H1 (cell line): Measurements from ENCODE around the gene USP9Y. TPM values are rescaled to one million over a fixed set of nuclear protein-coding genes. Genes with fewer than 3 reads are reported as not detected.

ENCODE experiments used
- CTCF ChIA-PET: fragments of 300-600 bp; sonication (Branson Sonifier 250); formaldehyde crosslinking; loops from one replicate; lab custom pipeline; 2021; ENCODE audit not compliant: partially characterized antibody; lab: Charles Lee
- POLR2A ChIA-PET: fragments of 300-600 bp; sonication (Branson Sonifier 250); formaldehyde crosslinking; loops from one replicate; lab custom pipeline; 2021; ENCODE audit warnings: inconsistent platforms; ENCODE audit not compliant: partially characterized antibody; lab: Charles Lee
- DNase-seq, 2 experiments: peaks; one replicate each; pipeline versions ENCODE4 v3.0.0 to v3.0.0-alpha.2; 2010 to 2022; ENCODE audit warnings: low spot score in 2 of 2, low read depth in 1 of 2, mixed read lengths in 1 of 2
- FAIRE-seq: peaks from 2 replicates; lab custom pipeline; 2011; peaks lifted over from hg19 to GRCh38; lab: Jason Lieb, UNC
- H2AFZ ChIP-seq: 2 replicates; pipeline ENCODE4 v1.8.1; 2012; ENCODE audit warnings: low read length, inconsistent platforms
- H2AK5ac ChIP-seq: 2 replicates; pipeline ENCODE4 v1.6.1; 2013; ENCODE audit warnings: low read depth, low read length
- H2BK120ac ChIP-seq: replicated peaks from 2 replicates; pipeline ENCODE3; 2013; ENCODE audit warnings: low read depth, low read length, inconsistent platforms
- H2BK12ac ChIP-seq: 2 replicates; pipeline ENCODE4 v1.6.1; 2013; ENCODE audit warnings: low read depth, low read length
- H2BK15ac ChIP-seq: 2 replicates; pipeline ENCODE4 v1.6.1; 2013; ENCODE audit warnings: low read length
- H2BK20ac ChIP-seq: 2 replicates; pipeline ENCODE4 v1.6.1; 2013; ENCODE audit warnings: low read length
- H2BK5ac ChIP-seq: 2 replicates; pipeline ENCODE4 v1.6.1; 2013; ENCODE audit warnings: low read depth, low read length
- H3K14ac ChIP-seq: 2 replicates; pipeline ENCODE4 v1.6.1; 2013; ENCODE audit warnings: inconsistent platforms; ENCODE audit not compliant: insufficient read length
- H3K18ac ChIP-seq: 2 replicates; pipeline ENCODE4 v1.6.1; 2013; ENCODE audit warnings: low read length; ENCODE audit errors: extremely low read depth
- H3K23ac ChIP-seq: 2 replicates; pipeline ENCODE4 v1.6.1; 2013; ENCODE audit warnings: inconsistent platforms; ENCODE audit not compliant: insufficient read length
- H3K23me2 ChIP-seq: 2 replicates; pipeline ENCODE4 v1.6.1; 2013; ENCODE audit warnings: low read depth, low read length
- H3K27ac ChIP-seq: 2 replicates; pipeline ENCODE4 v1.6.1; 2011; ENCODE audit warnings: low read depth, low read length, inconsistent platforms
- H3K27me3 ChIP-seq, 4 experiments: replicated peaks in 1 of 4; 1 replicate in 1 of 4; 2 replicates in 3 of 4; pipeline versions ENCODE4 v1.6.1 to v1.8.1; 2011 to 2013; ENCODE audit warnings: low read length in 3 of 4, mild to moderate bottlenecking in 3 of 4, inconsistent platforms in 2 of 4, mixed read lengths in 2 of 4, moderate library complexity in 1 of 4; ENCODE audit not compliant: control insufficient read depth in 3 of 4, insufficient read depth in 3 of 4; ENCODE audit errors: extremely low read depth in 1 of 4
- H3K36me3 ChIP-seq, 4 experiments: 2 replicates each; pipeline versions ENCODE4 v1.6.1 to v1.8.1; 2011 to 2013; ENCODE audit warnings: mild to moderate bottlenecking in 4 of 4, low read length in 3 of 4, moderate library complexity in 2 of 4, control low read depth in 1 of 4, inconsistent platforms in 1 of 4; ENCODE audit not compliant: insufficient read depth in 4 of 4, control insufficient read depth in 2 of 4
- H3K4ac ChIP-seq: replicated peaks from 2 replicates; pipeline ENCODE3; 2013; ENCODE audit warnings: low read length, low read depth, mixed read lengths, inconsistent platforms; ENCODE audit not compliant: insufficient read length
- H3K4me1 ChIP-seq, 4 experiments: replicated peaks in 1 of 4; 1 replicate in 1 of 4; 2 replicates in 3 of 4; pipeline versions ENCODE4 v1.6.1 to v1.8.1; 2011 to 2013; ENCODE audit warnings: low read length in 3 of 4, inconsistent platforms in 2 of 4, mixed read lengths in 1 of 4; ENCODE audit not compliant: insufficient read depth in 4 of 4, control insufficient read depth in 3 of 4
- H3K4me2 ChIP-seq, 2 experiments: 2 replicates each; pipeline versions ENCODE4 v1.6.1 to v1.8.1; 2011 to 2013; ENCODE audit warnings: low read depth in 2 of 2, low read length in 2 of 2, control low read depth in 1 of 2, inconsistent platforms in 1 of 2, mild to moderate bottlenecking in 1 of 2; ENCODE audit not compliant: insufficient read depth in 1 of 2
- H3K4me3 ChIP-seq, 4 experiments: fragments of 200-600, 300-600 bp in 1 of 4; sonication (generic), shearing (Covaris generic), sonication (Bioruptor Twin) in 1 of 4; 2 replicates each; pipeline versions ENCODE4 v1.5.1 to v1.8.1; 2011 to 2016; ENCODE audit warnings: low read length in 4 of 4, low read depth in 3 of 4, control low read depth in 2 of 4, inconsistent platforms in 2 of 4, mild to moderate bottlenecking in 2 of 4, mixed read lengths in 1 of 4, moderate library complexity in 1 of 4; ENCODE audit not compliant: insufficient read depth in 2 of 4; ENCODE audit errors: extremely low read depth in 1 of 4
- H3K56ac ChIP-seq: replicated peaks from 2 replicates; pipeline ENCODE3; 2013; ENCODE audit warnings: low read depth, mild to moderate bottlenecking, mixed read lengths, low read length, inconsistent platforms; ENCODE audit not compliant: insufficient read length
- H3K79me1 ChIP-seq: 2 replicates; pipeline ENCODE4 v1.6.1; 2013; ENCODE audit warnings: low read depth, low read length, control low read depth
- H3K79me2 ChIP-seq, 2 experiments: 2 replicates each; pipeline versions ENCODE4 v1.6.1 to v1.8.1; 2012 to 2013; ENCODE audit warnings: low read length in 2 of 2, mild to moderate bottlenecking in 2 of 2, inconsistent platforms in 1 of 2; ENCODE audit not compliant: insufficient read depth in 2 of 2, control insufficient read depth in 1 of 2
- H3K9ac ChIP-seq, 4 experiments: replicated peaks in 1 of 4; 1 replicate in 1 of 4; 2 replicates in 3 of 4; pipeline versions ENCODE4 v1.6.1 to v1.8.1; 2011 to 2013; ENCODE audit warnings: low read depth in 3 of 4, low read length in 3 of 4, control low read depth in 2 of 4, mild to moderate bottlenecking in 2 of 4, moderate library complexity in 2 of 4, inconsistent platforms in 1 of 4; ENCODE audit errors: extremely low read depth in 1 of 4
- H3K9me3 ChIP-seq, 2 experiments: 2 replicates each; pipeline versions ENCODE4 v1.6.1 to v1.8.1; 2012 to 2013; ENCODE audit warnings: mild to moderate bottlenecking in 2 of 2, moderate library complexity in 2 of 2, control low read depth in 1 of 2, inconsistent platforms in 1 of 2, low read depth in 1 of 2, low read length in 1 of 2, mixed read lengths in 1 of 2; ENCODE audit not compliant: insufficient read depth in 2 of 2
- H4K20me1 ChIP-seq, 2 experiments: replicated peaks in 1 of 2; 2 replicates each; pipeline versions ENCODE3 to v1.8.1; 2011 to 2013; ENCODE audit warnings: inconsistent platforms in 2 of 2, low read length in 2 of 2, mild to moderate bottlenecking in 1 of 2; ENCODE audit not compliant: insufficient read depth in 2 of 2, control insufficient read depth in 1 of 2
- H4K5ac ChIP-seq: 2 replicates; pipeline ENCODE4 v1.6.1; 2013; ENCODE audit warnings: low read length, low read depth, mixed read lengths, inconsistent platforms; ENCODE audit not compliant: insufficient read length
- H4K8ac ChIP-seq: 2 replicates; pipeline ENCODE4 v1.8.0; 2013; ENCODE audit warnings: mild to moderate bottlenecking, moderate library complexity, low read length, inconsistent platforms; ENCODE audit not compliant: insufficient read depth; ENCODE audit errors: extremely low read depth
- H4K91ac ChIP-seq: replicated peaks from 2 replicates; pipeline ENCODE3; 2013; ENCODE audit warnings: low read length, mixed read lengths, inconsistent platforms; ENCODE audit not compliant: insufficient read length
- CHD2 ChIP-seq: IDR thresholded peaks from 2 replicates; pipeline ENCODE4 v1.6.1; 2012; ENCODE audit warnings: low read length, improper control_type of control experiment
- TEAD4 ChIP-seq: IDR thresholded peaks from 2 replicates; pipeline ENCODE4 v1.6.1; 2012; ENCODE audit warnings: low read depth, low read length, inconsistent platforms, mixed read lengths
- YY1 ChIP-seq: IDR thresholded peaks from 2 replicates; pipeline ENCODE4 v1.6.1; 2011; ENCODE audit warnings: low read depth, mild to moderate bottlenecking, low read length
- WGBS, 2 experiments: shearing (Covaris generic) in 1 of 2; methylation state at CpG; one replicate each; pipeline versions ENCODE4 v1.1.6 to v1.1.7; 2013 to 2015; ENCODE audit warnings: low lambda C conversion rate in 2 of 2, mixed read lengths in 2 of 2, inconsistent platforms in 1 of 2, low coverage in 1 of 2, missing lambda C conversion rate in 1 of 2; ENCODE audit not compliant: insufficient replicate concordance in 2 of 2, insufficient coverage in 1 of 2, insufficient read length in 1 of 2; ENCODE audit errors: extremely low coverage in 1 of 2, missing lambda C conversion rate in 1 of 2; 5-methylcytosine and 5-hydroxymethylcytosine counted together
- polyA plus RNA-seq, 7 experiments: library from polyadenylated mRNA; depleted of rRNA in 3 of 7; stranded (reverse) in 5 of 7; unstranded in 2 of 7; fragments of >200 nt in 5 of 7; fragments of 200-250 nt in 2 of 7; gene quantifications; 1 replicate in 5 of 7; 2 replicates in 1 of 7; 4 replicates in 1 of 7; pipeline versions ENCODE4 v1.2.1 to v1.2.3, GENCODE V29; 2011 to 2013; ENCODE audit warnings: missing spikeins in 2 of 7, mixed read lengths in 2 of 7
- total RNA-seq: library from RNA; stranded (reverse); fragmentation: NEBNext Ultra II Directional; extraction: Animal tissue kit (Norgen Biotek cat#: 25700); gene quantifications from 2 replicates; pipeline ENCODE4 v1.2.1, GENCODE V29; 2021

Gene USP9Y
- total and polyA plus RNA-seq, 2 of the 8 experiments (the other 6 are each of a cell fraction or from before 2014, with no cell fraction given) = 28.3 to 34.1 TPM

GRCh38 chrY:12823408-12823807 is 122.4 kb downstream of the USP9Y start:
- H3K9ac ChIP-seq = no peak overlapping the region
- no peak overlapping the region for H3K4ac ChIP-seq
- no peaks in the 10 kb centered on the region for H4K20me1 ChIP-seq
- no peak overlapping the region for H3K4me2 ChIP-seq
- H3K9me3 ChIP-seq = no peaks in the 10 kb centered on the region
- H2BK120ac ChIP-seq = no peak overlapping the region
- H3K79me2 ChIP-seq = no peaks in the 10 kb centered on the region
- no peak overlapping the region for H4K8ac ChIP-seq
- CTCF ChIA-PET = no interaction called here
- no peak overlapping the region for H2AFZ ChIP-seq
- H3K79me1 ChIP-seq = no peaks in the 10 kb centered on the region
- no peaks in the 10 kb centered on the region for H3K4me1 ChIP-seq
- no peak overlapping the region for H3K4me3 ChIP-seq
- WGBS, 2 experiments = 80% methylated on average over 1 of the region's 1 CpG; no CpG with 5 or more reads in 1 of the 2 experiments
- H2BK12ac ChIP-seq = no peak overlapping the region
- peaks cover 0 to 4% (median 0%) of the 10 kb centered on the region in 4 experiments; a peak in 2 of 8 replicates for H3K36me3 ChIP-seq
- no peak overlapping the region for H3K23ac ChIP-seq
- no peak overlapping the region for H2BK5ac ChIP-seq
- H4K91ac ChIP-seq = no peak overlapping the region
- no peak for FAIRE-seq
- no peaks in the 10 kb centered on the region for H3K27me3 ChIP-seq
- POLR2A ChIA-PET = no interaction called here
- TF ChIP-seq TEAD4 (no peak), CHD2 (no peak), YY1 (no peak)
- H2BK15ac ChIP-seq = no peak overlapping the region
- no peak overlapping the region for H3K56ac ChIP-seq
- H4K5ac ChIP-seq = no peak overlapping the region
- no peak overlapping the region for H3K14ac ChIP-seq
- H2AK5ac ChIP-seq = no peak overlapping the region
- no peak overlapping the region for H2BK20ac ChIP-seq
- no peak overlapping the region for H3K27ac ChIP-seq
- no peaks in the 10 kb centered on the region for H3K23me2 ChIP-seq
- DNase-seq = no peak
- H3K18ac ChIP-seq = no peak overlapping the region
